ENCODE results near the gene MTUS2. TPM values are rescaled to one million over a fixed set of nuclear protein-coding genes. Genes with fewer than 3 reads are reported as not detected.

MTUS2 gene
- total and polyA plus RNA-seq, 10 donors = 0.20 to 3.2 (median 0.85) TPM

DNA sequence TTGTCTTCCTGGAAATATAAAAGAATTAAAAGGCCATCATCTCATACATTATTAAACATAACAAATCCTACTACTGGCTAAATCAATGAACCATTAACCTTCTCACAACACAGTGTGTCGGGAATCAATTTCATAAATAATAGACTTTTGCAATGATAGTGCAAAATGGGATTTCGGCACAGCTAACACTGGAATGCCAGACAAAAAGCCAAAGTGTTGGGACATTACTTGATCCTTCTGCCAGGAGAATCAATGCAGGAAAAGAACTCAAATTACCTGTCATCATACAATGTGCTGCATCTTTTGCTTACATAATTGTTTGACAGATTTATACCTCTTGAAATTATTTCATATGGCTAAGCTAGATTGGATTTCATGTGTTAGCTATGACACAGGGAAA lies 334.3 kb downstream of the MTUS2 start:
- 86 to 92% (median 88%) methylated on average over 2 of the region's 2 CpGs for WGBS, 5 donors
- Histone ChIP-seq H3K36me3 (no peaks in the 10 kb centered on the region), H3K9me3 (peaks cover 0 to 30% (median 8%) of the 10 kb centered on the region in 8 donors), H3K27ac (no peak overlapping the region), H3K27me3 (replicated peaks in 1 of 7) (peaks cover 0 to 5% (median 0%) of the 10 kb centered on the region in 7 donors), H3K4me3 (no peak overlapping the region), H3K4me1 (no peaks in the 10 kb centered on the region)
- TF ChIP-seq POLR2AphosphoS5 (IDR thresholded peaks at IDR 0.05) = no peak
- no peak for TF ChIP-seq CTCF (IDR thresholded peaks at IDR 0.05 in 8 of 11, conservative IDR thresholded peaks at IDR 0.05 in 3 of 11)
- no peak for TF ChIP-seq POLR2A (IDR thresholded peaks at IDR 0.05)
- intact Hi-C loops (cut with DNase I; ENCODE audit: low total_unique reads) = no loop called here
- no peak for DNase-seq

- no peak overlapping the region for H3K4me3 ChIP-seq
- H3K9me3 ChIP-seq = peaks cover 0 to 20% (median 3%) of the 10 kb centered on the region in 8 donors
- 40 to 78% (median 65%) methylated on average over 1 of the region's 1 CpG for WGBS, 5 donors
- intact Hi-C loops (cut with DNase I; ENCODE audit: low total_unique reads) = no loop called here
- TF ChIP-seq CTCF (IDR thresholded peaks at IDR 0.05 in 8 of 11, conservative IDR thresholded peaks at IDR 0.05 in 3 of 11) = no peak
- TF ChIP-seq POLR2AphosphoS5 (IDR thresholded peaks at IDR 0.05) = no peak
- no peak for TF ChIP-seq POLR2A (IDR thresholded peaks at IDR 0.05)
- H3K36me3 ChIP-seq = no peaks in the 10 kb centered on the region
- peaks cover 0 to 5% (median 0%) of the 10 kb centered on the region in 7 donors for H3K27me3 ChIP-seq (replicated peaks in 1 of 7)
- H3K27ac ChIP-seq = no peak overlapping the region
- no peak for DNase-seq
- no peaks in the 10 kb centered on the region for H3K4me1 ChIP-seq
These were observed 336.0 kb downstream of the MTUS2 start for GRCh38 chr13:29156136-29156535.

DNA sequence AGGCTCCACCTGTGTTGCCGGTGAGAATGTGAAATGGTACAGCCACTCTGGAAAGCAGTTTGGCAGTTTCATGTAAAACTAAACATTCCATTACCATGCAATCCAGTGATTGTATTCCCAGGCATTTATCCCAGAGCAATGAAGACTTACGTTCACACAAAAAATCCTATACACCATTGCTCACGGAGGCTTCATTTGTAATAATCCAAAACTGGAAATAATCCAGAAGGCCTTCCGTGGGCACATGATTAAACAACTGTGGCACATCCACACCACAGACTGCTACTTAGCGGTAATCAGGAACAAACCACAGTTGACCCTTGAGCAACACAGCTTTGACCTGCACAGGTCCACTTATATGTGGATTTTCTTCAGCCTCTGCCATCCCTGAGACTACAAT lies 339.7 kb downstream of the MTUS2 start:
- DNase-seq = no peak
- Histone ChIP-seq H3K4me1 (no peaks in the 10 kb centered on the region), H3K27ac (no peak overlapping the region), H3K36me3 (no peaks in the 10 kb centered on the region), H3K4me3 (no peak overlapping the region), H3K9me3 (no peaks in the 10 kb centered on the region), H3K27me3 (replicated peaks in 1 of 7) (peaks cover 0 to 5% (median 0%) of the 10 kb centered on the region in 7 donors)
- intact Hi-C loops (cut with DNase I; ENCODE audit: low total_unique reads) = no loop called here
- TF ChIP-seq POLR2AphosphoS5 (IDR thresholded peaks at IDR 0.05) (no peak), POLR2A (IDR thresholded peaks at IDR 0.05) (no peak), CTCF (IDR thresholded peaks at IDR 0.05 in 8 of 11, conservative IDR thresholded peaks at IDR 0.05 in 3 of 11) (no peak)
- 68 to 92% (median 87%) methylated on average over 5 of the region's 5 CpGs for WGBS, 5 donors

DNA sequence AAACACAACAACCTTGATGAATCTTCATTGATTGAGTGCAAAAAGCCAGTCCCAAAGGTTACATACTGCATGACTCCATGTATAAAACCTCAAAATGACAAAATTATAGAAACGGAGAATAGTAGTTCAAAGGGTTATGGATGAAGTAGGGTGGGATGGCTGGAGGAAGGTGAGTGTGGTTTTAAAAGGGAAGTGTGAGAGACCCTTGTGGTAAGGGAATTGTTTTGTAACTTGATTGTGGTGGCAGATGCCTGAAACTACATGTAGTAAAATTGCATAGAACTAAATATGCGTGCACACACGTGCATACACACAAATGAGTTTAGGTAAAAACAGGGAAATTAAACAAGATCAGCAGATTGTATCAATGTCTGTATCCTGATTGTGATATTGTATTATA lies 340.7 kb downstream of the MTUS2 start:
- no peak for DNase-seq
- no peak overlapping the region for H3K4me3 ChIP-seq
- H3K27ac ChIP-seq = no peak overlapping the region
- intact Hi-C loops (cut with DNase I; ENCODE audit: low total_unique reads) = no loop called here
- no peaks in the 10 kb centered on the region for H3K36me3 ChIP-seq
- peaks cover 0 to 5% (median 0%) of the 10 kb centered on the region in 7 donors for H3K27me3 ChIP-seq (replicated peaks in 1 of 7)
- H3K4me1 ChIP-seq = no peaks in the 10 kb centered on the region
- no peaks in the 10 kb centered on the region for H3K9me3 ChIP-seq
- WGBS, 5 donors = 24 to 41% (median 33%) methylated on average over 3 of the region's 3 CpGs
- TF ChIP-seq CTCF (IDR thresholded peaks at IDR 0.05 in 8 of 11, conservative IDR thresholded peaks at IDR 0.05 in 3 of 11) = no peak
- TF ChIP-seq POLR2AphosphoS5 (IDR thresholded peaks at IDR 0.05) = no peak
- TF ChIP-seq POLR2A (IDR thresholded peaks at IDR 0.05) = no peak
